ENCODE results near the gene UBAC1.
A peak's percentile ranks its signal among the peaks of the same experiment; 100 is the strongest.
"Not testable (repeated sequence)": the region's sequence is repeated elsewhere in the genome, so short reads cannot be mapped to it uniquely, and the experiment has no call there.

The UBAC1 gene

GRCh38 chr9:135978642-135979546 is 17.7 kb upstream of the UBAC1 start:
- peak; percentile 48 for DNase-seq (ENCODE audit: low read depth)

- no peak for DNase-seq (ENCODE audit: low read depth)
Observed at GRCh38 chr9:135976944-135977343, 15.8 kb upstream of the UBAC1 start.

- DNase-seq (ENCODE audit: low read depth): no peak
Observed at GRCh38 chr9:135976531-135976930, 15.4 kb upstream of the UBAC1 start.

GRCh38 chr9:135975834-135976233 is 14.7 kb upstream of the UBAC1 start:
- no peak for DNase-seq (ENCODE audit: low read depth)

- no peak for DNase-seq (ENCODE audit: low read depth)
Observed at GRCh38 chr9:135974220-135974573, 13.0 kb upstream of the UBAC1 start.

GRCh38 chr9:135973277-135974219 is 12.4 kb upstream of the UBAC1 start:
- no peak for DNase-seq (ENCODE audit: low read depth)

- peak; percentile 23 for DNase-seq (ENCODE audit: low read depth)
Observed at GRCh38 chr9:135971892-135972291, 10.7 kb upstream of the UBAC1 start.

- DNase-seq (ENCODE audit: low read depth): no peak
Observed at GRCh38 chr9:135971111-135971766, 10.1 kb upstream of the UBAC1 start.

GRCh38 chr9:135970128-135970815 is 9.1 kb upstream of the UBAC1 start:
- DNase-seq (ENCODE audit: low read depth): no peak

- DNase-seq (ENCODE audit: low read depth): no peak
Observed at GRCh38 chr9:135969064-135969683, 8.0 kb upstream of the UBAC1 start.

GRCh38 chr9:135968601-135969000 is 7.4 kb upstream of the UBAC1 start:
- DNase-seq (ENCODE audit: low read depth): no peak

GRCh38 chr9:135968083-135968476 is 6.9 kb upstream of the UBAC1 start:
- DNase-seq (ENCODE audit: low read depth): no peak

GRCh38 chr9:135966916-135967260 is 5.7 kb upstream of the UBAC1 start:
- not testable (repeated sequence) for DNase-seq (ENCODE audit: low read depth)

- DNase-seq (ENCODE audit: low read depth): no peak
Observed at GRCh38 chr9:135965124-135965756, 4.1 kb upstream of the UBAC1 start.

- no peak for DNase-seq (ENCODE audit: low read depth)
Observed at GRCh38 chr9:135963938-135964337, 2.8 kb upstream of the UBAC1 start.

- DNase-seq (ENCODE audit: low read depth): no peak
Observed at GRCh38 chr9:135963338-135963737, 2.2 kb upstream of the UBAC1 start.

- no peak for DNase-seq (ENCODE audit: low read depth)
Observed at GRCh38 chr9:135962696-135963307, 1.6 kb upstream of the UBAC1 start.

- DNase-seq (ENCODE audit: low read depth): no peak
Observed at GRCh38 chr9:135961811-135962695, 880 bp upstream of the UBAC1 start.
